ENCODE measurements around the gene CATSPERB. TPM values are rescaled to one million over a fixed set of nuclear protein-coding genes. Genes with fewer than 3 reads are reported as not detected.

The CATSPERB gene
- total RNA-seq, 4 donors from 2014 or later, result 0.84 to 3.9 (median 2.0) TPM; not detected in 1

- Histone ChIP-seq H3K27ac (no peak overlapping the region), H3K4me3 (no peak overlapping the region)
- 10 to 12% methylated on average over 2 of the region's 2 CpGs for WGBS, 2 donors
Measured at GRCh38 chr14:91732859-91733477, 1.1 kb upstream of the CATSPERB start.

GRCh38 chr14:91732439-91732838, 553 bp upstream of the CATSPERB start:
- Histone ChIP-seq H3K9me3 (peaks cover 0 to 4% (median 0%) of the 10 kb centered on the region in 4 donors), H3K36me3 (no peaks in the 10 kb centered on the region), H3K4me3 (no peak overlapping the region), H3K27me3 (no peaks in the 10 kb centered on the region), H3K27ac (no peak overlapping the region), H3K4me1 (no peaks in the 10 kb centered on the region)
- TF ChIP-seq POLR2A (IDR thresholded peaks at IDR 0.05) (no peak), CTCF (IDR thresholded peaks at IDR 0.05) (no peak), EP300 (IDR thresholded peaks at IDR 0.05) (no peak)
- 74 to 80% methylated on average over 5 of the region's 5 CpGs for WGBS, 2 donors
- no peak for DNase-seq (ENCODE audit: low spot score in 2 of 2)

More at GRCh38 chr14:91732859-91733477, 1.1 kb upstream of the CATSPERB start:
- Histone ChIP-seq H3K36me3 (no peaks in the 10 kb centered on the region), H3K27me3 (no peaks in the 10 kb centered on the region), H3K9me3 (peaks cover 0 to 4% (median 0%) of the 10 kb centered on the region in 4 donors), H3K4me1 (no peaks in the 10 kb centered on the region)
- no peak for TF ChIP-seq CTCF (IDR thresholded peaks at IDR 0.05)
- TF ChIP-seq POLR2A (IDR thresholded peaks at IDR 0.05), result no peak
- no peak for TF ChIP-seq EP300 (IDR thresholded peaks at IDR 0.05)
- no peak for DNase-seq (ENCODE audit: low spot score in 2 of 2)

GRCh38 chr14:91731018-91731417, 868 bp downstream of the CATSPERB start:
- peaks cover 0 to 4% (median 0%) of the 10 kb centered on the region in 4 donors for H3K9me3 ChIP-seq
- H3K36me3 ChIP-seq, result no peaks in the 10 kb centered on the region
- no peaks in the 10 kb centered on the region for H3K4me1 ChIP-seq
- H3K4me3 ChIP-seq, result no peak overlapping the region
- no peak for TF ChIP-seq CTCF (IDR thresholded peaks at IDR 0.05)
- TF ChIP-seq EP300 (IDR thresholded peaks at IDR 0.05), result no peak
- TF ChIP-seq POLR2A (IDR thresholded peaks at IDR 0.05), result no peak
- 85 to 99% methylated on average over 2 of the region's 2 CpGs for WGBS, 2 donors
- DNase-seq (ENCODE audit: low spot score in 2 of 2), result no peak
- no peaks in the 10 kb centered on the region for H3K27me3 ChIP-seq
- no peak overlapping the region for H3K27ac ChIP-seq

- no peaks in the 10 kb centered on the region for H3K27me3 ChIP-seq
- H3K9me3 ChIP-seq, result peaks cover 0 to 3% (median 0%) of the 10 kb centered on the region in 4 donors
- no peak for TF ChIP-seq EP300 (IDR thresholded peaks at IDR 0.05)
- TF ChIP-seq POLR2A (IDR thresholded peaks at IDR 0.05), result no peak
- TF ChIP-seq CTCF (IDR thresholded peaks at IDR 0.05), result no peak
- WGBS, 2 donors, result 69 to 84% methylated on average over 3 of the region's 3 CpGs
- no peak for DNase-seq (ENCODE audit: low spot score in 2 of 2)
- no peak overlapping the region for H3K4me3 ChIP-seq
- no peaks in the 10 kb centered on the region for H3K4me1 ChIP-seq
- no peak overlapping the region for H3K27ac ChIP-seq
- no peaks in the 10 kb centered on the region for H3K36me3 ChIP-seq
Measured at GRCh38 chr14:91729756-91730155, 2.1 kb downstream of the CATSPERB start.

DNA sequence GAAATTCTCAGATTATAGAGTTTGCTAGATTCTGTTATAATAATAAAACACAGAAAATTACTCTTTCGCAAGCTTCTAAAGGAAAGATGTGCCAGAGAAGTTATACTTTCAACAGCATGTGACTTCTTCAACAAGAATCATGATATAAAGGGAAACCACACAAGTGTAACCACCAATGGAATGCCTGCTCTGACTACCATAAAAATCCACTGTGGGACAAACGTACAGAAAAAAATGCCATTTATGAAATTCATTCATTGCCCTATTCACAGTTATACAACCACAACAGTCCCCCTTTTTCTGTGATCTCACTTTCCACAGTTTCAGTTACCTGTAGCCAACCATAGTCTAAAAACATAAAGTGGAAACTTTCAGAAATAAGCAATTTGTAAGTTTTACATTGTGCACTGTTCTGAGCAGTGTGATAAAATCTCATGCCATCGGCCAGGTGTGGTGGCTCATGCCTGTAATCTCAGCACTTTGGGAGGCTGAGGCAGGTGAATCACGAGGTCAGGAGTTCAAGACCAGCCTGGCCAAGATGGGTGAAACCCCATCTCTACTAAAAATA, 3.2 kb downstream of the CATSPERB start:
- H3K27ac ChIP-seq, result no peak overlapping the region
- DNase-seq (ENCODE audit: low spot score in 2 of 2), result no peak
- 72 to 86% methylated on average over 4 of the region's 4 CpGs for WGBS, 2 donors
- no peaks in the 10 kb centered on the region for H3K27me3 ChIP-seq
- no peaks in the 10 kb centered on the region for H3K9me3 ChIP-seq
- no peaks in the 10 kb centered on the region for H3K4me1 ChIP-seq
- TF ChIP-seq POLR2A (IDR thresholded peaks at IDR 0.05) (no peak), CTCF (IDR thresholded peaks at IDR 0.05) (no peak)
- H3K36me3 ChIP-seq, result no peaks in the 10 kb centered on the region
- H3K4me3 ChIP-seq, result no peak overlapping the region

Data from tibial nerve (tissue), 4 donors.